Stomach (tissue), 9 donors: Measurements from ENCODE around the gene ZNF831. TPM values are rescaled to one million over a fixed set of nuclear protein-coding genes. Genes with fewer than 3 reads are reported as not detected.

Experiments
- DNase-seq, 2 donors: peaks; one replicate each; pipeline versions ENCODE4 v3.0.0 to v3.0.0-alpha.2; 2013 to 2019
- H3K27ac ChIP-seq, 5 donors: fragments of 200-600 bp in 4 of 5; sonication (generic) in 4 of 5; one replicate each; pipeline ENCODE4 v1.5.1; 2013 to 2019; ENCODE audit warnings: mild to moderate bottlenecking in 1 of 5, moderate library complexity in 1 of 5
- H3K27me3 ChIP-seq, 3 donors: fragments of 200-600 bp; sonication (generic); one replicate each; pipeline ENCODE4 v1.5.1; 2017 to 2019; ENCODE audit warnings: mixed run types in 1 of 3
- H3K36me3 ChIP-seq, 4 donors: fragments of 200-600 bp; sonication (generic); 1 replicate in 3 of 4; 2 replicates in 1 of 4; pipeline ENCODE4 v1.5.1; 2016 to 2019
- H3K4me1 ChIP-seq, 4 donors: fragments of 200-600 bp; sonication (generic); one replicate each; pipeline ENCODE4 v1.5.1; 2016 to 2019
- H3K4me3 ChIP-seq, 4 donors: fragments of 200-600 bp; sonication (generic) in 3 of 4; one replicate each; pipeline ENCODE4 v1.5.1; 2016 to 2019; ENCODE audit warnings: mild to moderate bottlenecking in 1 of 4
- H3K9me3 ChIP-seq, 4 donors: fragments of 200-600 bp; sonication (generic); one replicate each; pipeline ENCODE4 v1.5.1; 2016 to 2019
- CTCF ChIP-seq, 7 experiments: fragments of 450-650 bp in 4 of 7; fragments of 200-600 bp in 3 of 7; sonication (generic) in 3 of 7; IDR thresholded peaks; one replicate each; pipeline ENCODE4 v1.5.1; 2016 to 2019; ENCODE audit warnings: antibody characterized with exemption in 7 of 7, control low read depth in 2 of 7, mild to moderate bottlenecking in 1 of 7
- EP300 ChIP-seq: sonication (generic); formaldehyde crosslinking; IDR thresholded peaks from one replicate; pipeline ENCODE4 v1.6.1; 2017; ENCODE audit warnings: antibody characterized with exemption
- POLR2A ChIP-seq, 4 donors: fragments of 450-650 bp; IDR thresholded peaks; one replicate each; pipeline ENCODE4 v1.6.1; 2016; ENCODE audit warnings: antibody characterized with exemption in 4 of 4, control low read depth in 2 of 4, mild to moderate bottlenecking in 1 of 4, moderate library complexity in 1 of 4
- POLR2AphosphoS5 ChIP-seq, 3 donors: sonication (generic); formaldehyde crosslinking; IDR thresholded peaks; one replicate each; pipeline ENCODE4 v1.6.1; 2016; ENCODE audit warnings: antibody characterized with exemption in 3 of 3
- WGBS, 5 donors: extraction: QIAGEN DNeasy Blood & Tissue Kit in 3 of 5; methylation state at CpG; one replicate each; pipeline versions ENCODE4 v1.1.5 to v1.1.7; 2013 to 2018; 5-methylcytosine and 5-hydroxymethylcytosine counted together
- intact Hi-C: fragments of 100-400 bp; cut with DNase I; formaldehyde crosslinking; loops from one replicate; pipeline ENCODE4 v1.15.1; 2023; ENCODE audit warnings: low total_unique reads
- polyA plus RNA-seq, 3 donors: library from polyadenylated mRNA; stranded (reverse); fragments of 200-250 nt; gene quantifications; one replicate each; pipeline ENCODE4 v1.2.3, GENCODE V29; 2013
- total RNA-seq, 5 donors: library from RNA; depleted of rRNA; stranded (reverse); fragments of >200 nt; gene quantifications; one replicate each; pipeline versions ENCODE4 v1.1.0 to v1.2.3, GENCODE V29; 2014 to 2016
- donor health status: healthy with polysubstance abuse.
- donor health status: Bipolar disorder and iron deficiency.
- donor health status: healthy.

ZNF831 gene
- total and polyA plus RNA-seq, 8 donors: under 0.01 to 2.9 (median 0.31) TPM; not detected in 1

- no peaks in the 10 kb centered on the region for H3K4me1 ChIP-seq
- intact Hi-C loops: no loop called here
- H3K27me3 ChIP-seq: peaks cover 0 to 40% (median 7%) of the 10 kb centered on the region in 3 donors
These were observed 101.7 kb downstream of the ZNF831 start for GRCh38 chr20:59265298-59265697.

GRCh38 chr20:59268870-59269269 is 105.2 kb downstream of the ZNF831 start:
- Histone ChIP-seq H3K27me3 (peaks cover 0 to 23% (median 7%) of the 10 kb centered on the region in 3 donors), H3K36me3 (no peaks in the 10 kb centered on the region), H3K27ac (no peak overlapping the region), H3K9me3 (no peaks in the 10 kb centered on the region), H3K4me3 (no peak overlapping the region), H3K4me1 (no peaks in the 10 kb centered on the region)
- TF ChIP-seq EP300 (no peak), CTCF (IDR thresholded peaks at IDR 0.05) (no peak), POLR2A (IDR thresholded peaks at IDR 0.05) (no peak), POLR2AphosphoS5 (IDR thresholded peaks at IDR 0.05) (no peak)
- no peak for DNase-seq
- intact Hi-C loops: no loop called here
- 61 to 68% (median 65%) methylated on average over 3 of the region's 3 CpGs for WGBS, 5 donors

More at GRCh38 chr20:59265298-59265697, 101.7 kb downstream of the ZNF831 start:
- TF ChIP-seq CTCF (IDR thresholded peaks at IDR 0.05): no peak
- TF ChIP-seq POLR2AphosphoS5 (IDR thresholded peaks at IDR 0.05): no peak
- no peak for TF ChIP-seq EP300
- no peak for TF ChIP-seq POLR2A (IDR thresholded peaks at IDR 0.05)
- Histone ChIP-seq H3K4me3 (no peak overlapping the region), H3K27ac (no peak overlapping the region), H3K9me3 (no peaks in the 10 kb centered on the region), H3K36me3 (no peaks in the 10 kb centered on the region)
- no peak for DNase-seq

GRCh38 chr20:59269411-59270025 is 105.9 kb downstream of the ZNF831 start:
- Histone ChIP-seq H3K27ac (no peak overlapping the region), H3K27me3 (peaks cover 0 to 25% (median 7%) of the 10 kb centered on the region in 3 donors), H3K4me1 (no peaks in the 10 kb centered on the region), H3K4me3 (no peak overlapping the region), H3K36me3 (no peaks in the 10 kb centered on the region), H3K9me3 (no peaks in the 10 kb centered on the region)
- DNase-seq: no peak
- no peak for TF ChIP-seq CTCF (IDR thresholded peaks at IDR 0.05)
- TF ChIP-seq EP300: no peak
- no peak for TF ChIP-seq POLR2AphosphoS5 (IDR thresholded peaks at IDR 0.05)
- no peak for TF ChIP-seq POLR2A (IDR thresholded peaks at IDR 0.05)
- WGBS, 5 donors: 18 to 36% (median 28%) methylated on average over 4 of the region's 4 CpGs
- intact Hi-C loops: no loop called here

- Histone ChIP-seq H3K27ac (no peak overlapping the region), H3K4me1 (no peaks in the 10 kb centered on the region), H3K9me3 (no peaks in the 10 kb centered on the region), H3K4me3 (no peak overlapping the region), H3K27me3 (peaks cover 0 to 26% (median 7%) of the 10 kb centered on the region in 3 donors), H3K36me3 (no peaks in the 10 kb centered on the region)
- DNase-seq: no peak
- intact Hi-C loops: no loop called here
- TF ChIP-seq CTCF (IDR thresholded peaks at IDR 0.05) (no peak), POLR2A (IDR thresholded peaks at IDR 0.05) (no peak), POLR2AphosphoS5 (IDR thresholded peaks at IDR 0.05) (no peak), EP300 (no peak)
- WGBS, 5 donors: 54 to 89% (median 73%) methylated on average over 3 of the region's 3 CpGs
These were observed 106.8 kb downstream of the ZNF831 start for GRCh38 chr20:59270380-59270779.
